Suppressor macrophage treated with lipopolysaccharide for 1 hour (primary cell): ENCODE results near the gene CDC42EP4.

Source experiments
- DNase-seq, 3 donors: peaks; one replicate each; pipeline ENCODE4 v3.0.0-alpha.2; 2020 to 2022

Gene CDC42EP4

GRCh38 chr17:73342541-73343167 lies 30.9 kb upstream of the CDC42EP4 start:
- peak in 2 of 3 donors; percentile 14 to 39 for DNase-seq

GRCh38 chr17:73342050-73342522 lies 30.3 kb upstream of the CDC42EP4 start:
- peak; percentile 35 to 81 (median 65) for DNase-seq

GRCh38 chr17:73341350-73342049 lies 29.7 kb upstream of the CDC42EP4 start:
- no peak for DNase-seq

- DNase-seq = peak; percentile 91 to 97 (median 93)
Observed at GRCh38 chr17:73340093-73340596, 28.3 kb upstream of the CDC42EP4 start.

- no peak for DNase-seq
Observed at GRCh38 chr17:73338566-73339197, 26.9 kb upstream of the CDC42EP4 start.

GRCh38 chr17:73338050-73338521 lies 26.3 kb upstream of the CDC42EP4 start:
- no peak for DNase-seq

- DNase-seq = no peak
Observed at GRCh38 chr17:73337330-73337710, 25.5 kb upstream of the CDC42EP4 start.

GRCh38 chr17:73336408-73337329 lies 24.9 kb upstream of the CDC42EP4 start:
- DNase-seq = no peak

- no peak for DNase-seq
Observed at GRCh38 chr17:73335591-73336407, 24.0 kb upstream of the CDC42EP4 start.

GRCh38 chr17:73334771-73335513 lies 23.1 kb upstream of the CDC42EP4 start:
- DNase-seq = peak in 2 of 3 donors; percentile 14 to 39

- peak in 2 of 3 donors; percentile 14 to 39 for DNase-seq
Observed at GRCh38 chr17:73333445-73333844, 21.6 kb upstream of the CDC42EP4 start.

- DNase-seq = no peak
Observed at GRCh38 chr17:73331060-73331459, 19.3 kb upstream of the CDC42EP4 start.

- no peak for DNase-seq
Observed at GRCh38 chr17:73327676-73328075, 15.9 kb upstream of the CDC42EP4 start.

- DNase-seq = peak; percentile 63 to 69 (median 65)
Observed at GRCh38 chr17:73325527-73325842, 13.7 kb upstream of the CDC42EP4 start.

- DNase-seq = no peak
Observed at GRCh38 chr17:73324711-73325526, 13.1 kb upstream of the CDC42EP4 start.

GRCh38 chr17:73324160-73324475 lies 12.3 kb upstream of the CDC42EP4 start:
- DNase-seq = no peak

- DNase-seq = no peak
Observed at GRCh38 chr17:73323409-73324159, 11.8 kb upstream of the CDC42EP4 start.

- DNase-seq = no peak
Observed at GRCh38 chr17:73320601-73321264, 8.9 kb upstream of the CDC42EP4 start.

- DNase-seq = no peak
Observed at GRCh38 chr17:73319766-73320165, 8.0 kb upstream of the CDC42EP4 start.
